Gastrocnemius medialis (tissue), 4 donors: ENCODE measurements around the gene B4GALT5.

ENCODE experiments used
- CTCF ChIP-seq, 5 experiments: fragments of 450-650 bp in 3 of 5; fragments of 200-600 bp in 2 of 5; sonication (generic) in 2 of 5; IDR thresholded peaks in 4 of 5; conservative IDR thresholded peaks in 1 of 5; 1 replicate in 4 of 5; 2 replicates in 1 of 5; pipeline ENCODE4 v1.5.1; 2016 to 2019; ENCODE audit warnings: antibody characterized with exemption in 5 of 5, mild to moderate bottlenecking in 3 of 5, moderate library complexity in 3 of 5
- POLR2A ChIP-seq, 2 donors: fragments of 450-650 bp; IDR thresholded peaks; one replicate each; pipeline ENCODE4 v1.6.1; 2017; ENCODE audit warnings: antibody characterized with exemption in 2 of 2, mild to moderate bottlenecking in 2 of 2, moderate library complexity in 2 of 2

- TF ChIP-seq CTCF (IDR thresholded peaks at IDR 0.05 in 4 of 5, conservative IDR thresholded peaks at IDR 0.05 in 1 of 5) (no peak), POLR2A (IDR thresholded peaks at IDR 0.05) (no peak)
Measured at GRCh38 chr20:49620364-49621240, 93.1 kb downstream of the B4GALT5 start.
